ENCODE results near the gene CNTNAP5. TPM values are rescaled to one million over a fixed set of nuclear protein-coding genes. Genes with fewer than 3 reads are reported as not detected.

Gene CNTNAP5
- total RNA-seq, 1 experiment from 2014 or later, result 0.05 TPM

- no peak for DNase-seq (ENCODE audit: low read depth)
These were observed 134.1 kb downstream of the CNTNAP5 start for GRCh38 chr2:124159166-124159565.

DNA sequence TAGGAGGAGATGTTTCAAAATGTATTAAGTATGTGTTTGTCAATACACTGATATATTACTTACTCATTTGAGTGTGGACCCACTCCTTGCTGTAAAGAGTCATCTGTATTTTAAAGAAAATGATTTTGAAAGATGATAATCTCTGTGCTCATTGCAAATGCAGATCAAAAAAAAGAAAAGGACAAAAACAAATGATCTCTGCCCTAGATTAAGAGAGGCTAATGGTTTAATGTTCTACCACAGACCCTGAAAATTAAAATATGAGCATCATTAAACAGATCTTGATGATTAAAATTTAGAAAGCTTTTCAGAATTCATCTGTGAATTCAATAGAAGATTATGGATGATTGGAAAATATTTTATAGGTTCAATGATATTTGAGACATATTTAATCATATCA is 136.5 kb downstream of the CNTNAP5 start:
- DNase-seq (ENCODE audit: low read depth), result no peak

GRCh38 chr2:124162256-124162655 is 137.2 kb downstream of the CNTNAP5 start:
- no peak for DNase-seq (ENCODE audit: low read depth)

DNA sequence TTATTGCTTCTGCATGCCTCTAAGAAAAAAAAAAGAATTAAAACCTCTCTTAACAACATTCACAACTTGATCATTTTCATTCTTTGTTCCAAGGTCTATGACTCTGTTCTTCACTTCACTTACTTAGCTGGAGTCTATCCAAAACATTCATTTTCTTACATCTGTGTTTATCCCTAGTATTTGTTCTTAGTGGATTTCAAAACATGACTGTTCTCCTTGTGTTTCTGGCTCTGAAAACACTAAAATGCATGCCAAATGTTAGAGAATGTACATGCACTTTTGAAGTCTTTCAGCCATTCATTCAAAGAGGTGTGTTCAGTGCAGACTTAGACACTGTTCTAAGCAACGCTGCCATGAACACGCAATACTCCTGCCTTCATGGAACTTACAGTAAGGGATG is 138.8 kb downstream of the CNTNAP5 start:
- DNase-seq (ENCODE audit: low read depth), result no peak

DNA sequence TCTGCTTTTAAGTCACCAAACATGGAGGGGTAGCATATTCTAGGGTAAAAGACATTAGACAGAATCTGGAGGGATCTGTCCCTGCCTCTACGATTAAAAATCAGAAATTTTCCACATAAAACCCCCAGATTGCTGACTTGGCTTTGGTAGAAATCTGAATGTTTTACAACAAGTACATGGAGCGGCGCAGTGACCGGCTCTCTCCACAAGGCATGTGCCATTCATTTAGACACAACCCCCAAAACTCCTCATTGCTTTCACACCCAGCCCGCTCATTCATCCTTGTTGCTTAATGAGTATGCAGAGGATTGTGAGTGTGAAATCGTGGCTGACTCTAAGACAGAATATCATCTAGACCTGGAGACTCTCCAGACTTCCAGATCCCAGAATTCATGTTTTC is 140.6 kb downstream of the CNTNAP5 start:
- DNase-seq (ENCODE audit: low read depth), result no peak

GRCh38 chr2:124171472-124172063 is 146.5 kb downstream of the CNTNAP5 start:
- no peak for DNase-seq (ENCODE audit: low read depth)

DNA sequence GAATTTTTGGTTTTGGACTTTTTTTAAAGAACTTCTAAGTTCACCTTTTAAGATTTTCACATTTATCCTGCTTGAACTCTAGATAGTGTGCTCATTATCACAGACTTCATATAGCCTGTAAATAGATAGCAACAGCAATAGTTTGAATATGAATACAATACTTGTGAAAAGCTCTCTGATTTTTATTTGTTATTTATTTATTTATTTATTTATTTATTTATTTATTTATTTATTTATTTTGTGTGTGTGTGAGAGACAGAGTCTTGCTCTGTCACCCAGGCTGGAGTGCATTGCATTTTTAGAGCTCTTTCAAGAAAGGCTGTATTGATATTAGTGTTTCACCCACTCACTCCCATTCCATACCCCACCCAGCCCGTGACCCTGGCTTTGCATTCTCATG is 153.6 kb downstream of the CNTNAP5 start:
- DNase-seq (ENCODE audit: low read depth), result no peak

- DNase-seq (ENCODE audit: low read depth), result no peak
These were observed 155.5 kb downstream of the CNTNAP5 start for GRCh38 chr2:124180635-124181034.

DNA sequence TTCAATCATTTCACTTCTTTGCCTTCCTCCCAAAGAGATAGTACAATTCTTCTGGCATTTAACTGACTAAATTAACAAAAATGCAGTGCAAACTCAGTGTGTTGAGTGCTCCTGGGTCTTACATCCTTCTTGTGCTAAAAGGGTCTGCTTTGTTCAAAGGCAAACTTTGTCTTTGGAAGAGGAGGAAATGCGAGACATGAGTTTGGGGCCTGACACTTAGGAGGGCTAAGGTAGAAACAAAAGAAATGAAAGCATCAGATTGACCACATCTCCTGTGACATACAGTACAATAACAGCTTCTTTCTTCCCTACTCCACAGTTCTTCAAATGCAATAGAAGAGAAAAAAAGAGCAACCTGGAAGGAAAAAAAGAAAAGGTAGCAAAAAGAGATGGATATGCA is 161.7 kb downstream of the CNTNAP5 start:
- DNase-seq (ENCODE audit: low read depth), result no peak

- DNase-seq (ENCODE audit: low read depth), result no peak
These were observed 162.9 kb downstream of the CNTNAP5 start for GRCh38 chr2:124187948-124188347.

- peak; percentile 21 for DNase-seq (ENCODE audit: low read depth)
These were observed 168.6 kb downstream of the CNTNAP5 start for GRCh38 chr2:124193706-124194105.

- DNase-seq (ENCODE audit: low read depth), result no peak
These were observed 176.6 kb downstream of the CNTNAP5 start for GRCh38 chr2:124201713-124202112.

DNA sequence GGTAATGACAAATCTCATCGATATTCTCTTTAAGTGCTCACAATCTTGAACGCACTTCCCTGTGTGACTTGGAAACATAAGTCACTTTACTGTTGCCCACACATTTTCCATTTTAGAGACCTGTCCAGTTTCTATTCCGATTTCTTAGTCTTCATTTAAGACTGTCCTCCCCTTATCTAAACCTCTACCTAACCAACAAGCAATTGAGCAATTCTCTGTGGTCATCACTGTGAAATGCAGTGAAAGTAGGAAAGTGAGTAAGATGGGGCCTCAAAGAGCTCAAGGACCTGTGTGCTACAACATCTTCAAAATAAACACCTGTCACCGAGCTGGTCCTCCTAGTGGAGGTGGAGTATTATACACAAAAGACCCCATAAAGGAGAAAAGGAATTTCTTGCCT is 184.4 kb downstream of the CNTNAP5 start:
- DNase-seq (ENCODE audit: low read depth), result peak; percentile 8

GRCh38 chr2:124211461-124211860 is 186.4 kb downstream of the CNTNAP5 start:
- DNase-seq (ENCODE audit: low read depth), result no peak

- DNase-seq (ENCODE audit: low read depth), result no peak
These were observed 189.0 kb downstream of the CNTNAP5 start for GRCh38 chr2:124213977-124214587.

DNA sequence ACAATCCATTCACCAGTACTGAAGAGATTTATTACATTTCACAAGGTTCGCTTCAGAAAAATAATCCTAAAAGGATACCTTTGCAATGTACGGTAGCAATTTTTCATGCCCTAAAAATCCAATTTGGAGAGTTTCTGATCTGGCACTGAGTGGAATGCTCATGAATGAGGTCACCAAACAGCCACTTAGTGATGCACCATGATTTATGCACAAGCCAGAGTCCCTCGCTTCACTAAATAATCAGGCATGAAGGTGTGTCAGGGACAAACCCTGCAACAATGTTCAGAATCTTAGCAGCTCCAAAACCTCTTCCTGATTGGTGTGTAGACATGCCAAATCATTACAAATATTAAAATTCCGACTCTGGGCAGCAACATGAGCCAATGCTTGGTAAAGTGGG is 221.1 kb downstream of the CNTNAP5 start:
- peak; percentile 4 for DNase-seq (ENCODE audit: low read depth)

DNA sequence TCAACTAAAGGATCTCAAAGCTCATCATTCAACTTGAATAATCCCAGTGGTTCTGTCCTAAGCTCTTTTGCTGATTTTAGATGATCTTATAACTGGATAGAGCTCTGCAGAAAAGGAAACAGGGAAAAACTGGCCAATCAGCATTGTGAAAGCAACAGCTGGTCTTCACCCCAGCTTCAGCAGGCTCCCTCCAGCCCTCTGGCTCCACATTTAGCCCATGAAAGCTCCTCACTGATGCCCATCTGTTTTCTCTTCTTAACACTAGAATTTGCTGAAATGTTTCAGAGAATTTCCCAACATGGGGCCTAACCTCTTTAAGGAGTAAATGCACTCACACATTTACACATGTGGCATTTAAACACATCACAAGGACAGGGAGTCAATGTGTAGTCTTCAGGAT is 223.3 kb downstream of the CNTNAP5 start:
- DNase-seq (ENCODE audit: low read depth), result no peak

- DNase-seq (ENCODE audit: low read depth), result no peak
These were observed 225.3 kb downstream of the CNTNAP5 start for GRCh38 chr2:124250433-124250832.

- peak; percentile 79 for DNase-seq (ENCODE audit: low read depth)
These were observed 229.5 kb downstream of the CNTNAP5 start for GRCh38 chr2:124254621-124255020.

- DNase-seq (ENCODE audit: low read depth), result no peak
These were observed 232.0 kb downstream of the CNTNAP5 start for GRCh38 chr2:124257120-124257519.

DNA sequence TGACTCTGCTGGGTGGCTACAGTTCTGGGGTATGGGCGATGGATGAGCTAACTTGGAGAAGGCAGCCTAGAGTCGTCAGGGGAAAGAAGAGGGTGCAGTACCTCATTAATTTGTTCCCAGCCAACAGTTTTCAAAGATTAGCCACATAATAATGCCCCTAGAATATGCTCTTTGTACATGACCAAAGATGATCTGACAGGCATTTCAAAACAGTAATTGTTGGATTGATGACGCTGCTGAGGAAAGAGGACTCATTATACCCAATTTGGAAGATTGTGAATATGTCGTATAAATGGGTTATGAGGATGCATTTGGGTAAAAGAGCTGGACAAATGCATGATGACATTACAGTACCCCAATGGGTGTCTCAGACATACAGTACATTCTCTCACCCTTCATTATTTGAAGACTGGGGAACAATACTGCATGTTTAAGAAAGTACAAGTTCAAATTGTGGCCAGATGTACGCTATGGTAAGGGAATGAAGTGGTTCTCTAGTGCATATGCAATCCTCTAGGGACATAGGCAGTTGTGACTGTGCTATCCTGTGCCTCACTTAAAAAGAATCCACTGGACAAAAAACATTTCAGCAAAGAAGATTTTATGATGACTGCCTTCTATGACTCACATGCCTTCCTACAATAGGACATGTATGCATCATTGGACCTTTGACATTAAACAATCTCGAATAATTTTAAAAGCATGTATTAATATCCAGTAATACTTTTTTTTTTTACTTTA is 233.2 kb downstream of the CNTNAP5 start:
- DNase-seq (ENCODE audit: low read depth), result peak; percentile 71

DNA sequence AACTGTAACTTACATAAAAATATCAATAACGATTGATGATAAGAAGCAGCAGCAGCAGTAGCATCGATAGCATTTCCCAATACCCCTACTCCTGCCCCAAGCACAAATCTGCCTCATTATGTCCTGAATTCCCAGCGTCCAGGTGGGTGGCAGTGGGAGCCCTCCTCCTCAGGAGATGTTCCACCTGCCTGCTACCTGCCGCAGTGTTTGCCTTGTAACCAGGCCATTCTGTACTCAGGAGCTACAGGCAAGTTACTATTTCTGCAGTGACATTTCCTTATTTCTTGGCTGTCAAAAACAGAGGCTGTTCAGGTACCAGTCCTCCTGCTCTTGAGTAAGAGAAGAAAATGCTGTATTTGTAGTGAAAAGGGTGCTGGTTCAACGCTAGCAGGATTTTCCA is 236.4 kb downstream of the CNTNAP5 start:
- no peak for DNase-seq (ENCODE audit: low read depth)

DNA sequence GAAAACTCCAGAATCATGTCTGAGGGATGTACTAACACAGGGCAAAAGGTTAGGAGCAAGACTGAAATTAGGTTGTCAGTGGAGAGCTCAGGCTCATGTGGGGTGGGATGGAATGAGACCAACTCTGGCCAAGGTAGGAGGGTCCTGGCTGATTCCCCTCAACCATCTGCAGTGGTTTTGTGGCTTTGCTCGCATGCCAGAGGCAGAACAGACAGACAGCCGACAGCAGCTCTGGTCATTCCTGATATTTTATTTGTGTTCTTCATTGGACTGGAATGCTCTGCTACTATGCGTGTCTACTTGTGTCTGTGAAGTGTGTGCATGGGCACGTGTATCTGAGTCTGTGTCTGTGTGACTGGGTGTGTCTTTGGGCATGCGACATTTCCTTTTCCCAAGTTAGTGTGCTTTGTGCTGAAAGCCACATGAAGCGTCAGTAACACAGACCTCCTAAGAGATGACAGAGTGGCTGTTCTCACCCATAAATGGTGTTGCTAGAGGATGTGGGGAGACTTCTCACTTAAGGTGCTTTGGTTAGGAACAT is 239.5 kb downstream of the CNTNAP5 start:
- DNase-seq (ENCODE audit: low read depth), result peak; percentile 72

Measured in M059J (cell line).